ENCODE measurements around the gene TTBK1. TPM values are rescaled to one million over a fixed set of nuclear protein-coding genes. Genes with fewer than 3 reads are reported as not detected.
A peak's percentile ranks its signal among the peaks of the same experiment; 100 is the strongest.

Gene TTBK1
- polyA plus RNA-seq, 4 donors, result 0.89 to 2.1 (median 1.0) TPM

- Histone ChIP-seq H3K4me3 (ENCODE audit: low read depth in 1 of 3, low read length in 3 of 3) (no peak overlapping the region), H3K27me3 (ENCODE audit: control insufficient read depth in 3 of 3, insufficient read depth in 3 of 3, low read length in 3 of 3) (no peaks in the 10 kb centered on the region), H3K27ac (ENCODE audit: low read depth in 1 of 3, low read length in 2 of 3) (peak overlapping the region in 1 of 3 donors; percentile 11), H3K36me3 (ENCODE audit: control insufficient read depth in 3 of 3, insufficient read depth in 2 of 3, low read depth in 1 of 3, low read length in 3 of 3) (no peaks in the 10 kb centered on the region), H3K4me1 (ENCODE audit: control insufficient read depth in 3 of 3, insufficient read depth in 2 of 3, low read depth in 1 of 3, low read length in 2 of 3) (peaks cover 0 to 42% (median 2%) of the 10 kb centered on the region in 3 donors), H3K9me3 (ENCODE audit: control insufficient read depth in 2 of 2, insufficient read depth in 1 of 2, low read depth in 1 of 2, low read length in 1 of 2) (no peaks in the 10 kb centered on the region)
- 65 to 69% (median 68%) methylated on average over 10 of the region's 10 CpGs for WGBS, 3 donors
- FAIRE-seq (no peak), DNase-seq (no peak)
Observed at GRCh38 chr6:43286980-43287716, 43.9 kb downstream of the TTBK1 start.

GRCh38 chr6:43287717-43288679, 44.7 kb downstream of the TTBK1 start:
- Histone ChIP-seq H3K27ac (ENCODE audit: low read depth in 1 of 3, low read length in 2 of 3) (peak overlapping the region in 1 of 3 donors; percentile 11), H3K4me1 (ENCODE audit: control insufficient read depth in 3 of 3, insufficient read depth in 2 of 3, low read depth in 1 of 3, low read length in 2 of 3) (peaks cover 0 to 41% (median 2%) of the 10 kb centered on the region in 3 donors)

GRCh38 chr6:43290339-43290904, 47.1 kb downstream of the TTBK1 start:
- DNase-seq (peak; percentile 52 to 82), FAIRE-seq (no peak)
- Histone ChIP-seq H3K36me3 (ENCODE audit: control insufficient read depth in 3 of 3, insufficient read depth in 2 of 3, low read depth in 1 of 3, low read length in 3 of 3) (no peaks in the 10 kb centered on the region), H3K4me1 (ENCODE audit: control insufficient read depth in 3 of 3, insufficient read depth in 2 of 3, low read depth in 1 of 3, low read length in 2 of 3) (peaks cover 0 to 42% (median 2%) of the 10 kb centered on the region in 3 donors), H3K27me3 (ENCODE audit: control insufficient read depth in 3 of 3, insufficient read depth in 3 of 3, low read length in 3 of 3) (no peaks in the 10 kb centered on the region), H3K4me3 (ENCODE audit: low read depth in 1 of 3, low read length in 3 of 3) (no peak overlapping the region), H3K9me3 (ENCODE audit: control insufficient read depth in 2 of 2, insufficient read depth in 1 of 2, low read depth in 1 of 2, low read length in 1 of 2) (no peaks in the 10 kb centered on the region), H3K27ac (ENCODE audit: low read depth in 1 of 3, low read length in 2 of 3) (peak overlapping the region in 2 of 3 donors; percentile 49 to 62)
- WGBS, 3 donors, result 61 to 72% (median 70%) methylated on average over 3 of the region's 3 CpGs

More at GRCh38 chr6:43287717-43288679, 44.7 kb downstream of the TTBK1 start:
- FAIRE-seq (no peak), DNase-seq (no peak)
- no peaks in the 10 kb centered on the region for H3K27me3 ChIP-seq (ENCODE audit: control insufficient read depth in 3 of 3, insufficient read depth in 3 of 3, low read length in 3 of 3)
- WGBS, 3 donors, result 49 to 65% (median 56%) methylated on average over 7 of the region's 7 CpGs
- H3K9me3 ChIP-seq (ENCODE audit: control insufficient read depth in 2 of 2, insufficient read depth in 1 of 2, low read depth in 1 of 2, low read length in 1 of 2), result no peaks in the 10 kb centered on the region
- no peaks in the 10 kb centered on the region for H3K36me3 ChIP-seq (ENCODE audit: control insufficient read depth in 3 of 3, insufficient read depth in 2 of 3, low read depth in 1 of 3, low read length in 3 of 3)
- H3K4me3 ChIP-seq (ENCODE audit: low read depth in 1 of 3, low read length in 3 of 3), result no peak overlapping the region

GRCh38 chr6:43290905-43291355, 47.6 kb downstream of the TTBK1 start:
- peak in 1 of 2 donors; percentile 70 for DNase-seq
- Histone ChIP-seq H3K27ac (ENCODE audit: low read depth in 1 of 3, low read length in 2 of 3) (peak overlapping the region in 2 of 3 donors; percentile 49 to 62), H3K9me3 (ENCODE audit: control insufficient read depth in 2 of 2, insufficient read depth in 1 of 2, low read depth in 1 of 2, low read length in 1 of 2) (no peaks in the 10 kb centered on the region), H3K27me3 (ENCODE audit: control insufficient read depth in 3 of 3, insufficient read depth in 3 of 3, low read length in 3 of 3) (no peaks in the 10 kb centered on the region), H3K36me3 (ENCODE audit: control insufficient read depth in 3 of 3, insufficient read depth in 2 of 3, low read depth in 1 of 3, low read length in 3 of 3) (no peaks in the 10 kb centered on the region), H3K4me1 (ENCODE audit: control insufficient read depth in 3 of 3, insufficient read depth in 2 of 3, low read depth in 1 of 3, low read length in 2 of 3) (peaks cover 0 to 37% (median 2%) of the 10 kb centered on the region in 3 donors), H3K4me3 (ENCODE audit: low read depth in 1 of 3, low read length in 3 of 3) (no peak overlapping the region)
- 28 to 65% (median 51%) methylated on average over 6 of the region's 6 CpGs for WGBS, 3 donors
- FAIRE-seq, result no peak

GRCh38 chr6:43291708-43292107, 48.4 kb downstream of the TTBK1 start:
- H3K27ac ChIP-seq (ENCODE audit: low read depth in 1 of 3, low read length in 2 of 3), result no peak overlapping the region
- FAIRE-seq, result no peak

GRCh38 chr6:43292341-43292740, 49.1 kb downstream of the TTBK1 start:
- DNase-seq, result no peak
- H3K36me3 ChIP-seq (ENCODE audit: control insufficient read depth in 3 of 3, insufficient read depth in 2 of 3, low read depth in 1 of 3, low read length in 3 of 3), result no peaks in the 10 kb centered on the region
- FAIRE-seq, result no peak
- 92 to 96% (median 94%) methylated on average over 6 of the region's 6 CpGs for WGBS, 3 donors
- H3K9me3 ChIP-seq (ENCODE audit: control insufficient read depth in 2 of 2, insufficient read depth in 1 of 2, low read depth in 1 of 2, low read length in 1 of 2), result no peaks in the 10 kb centered on the region
- H3K4me1 ChIP-seq (ENCODE audit: control insufficient read depth in 3 of 3, insufficient read depth in 2 of 3, low read depth in 1 of 3, low read length in 2 of 3), result peaks cover 0 to 32% (median 2%) of the 10 kb centered on the region in 3 donors
- H3K4me3 ChIP-seq (ENCODE audit: low read depth in 1 of 3, low read length in 3 of 3), result no peak overlapping the region
- H3K27ac ChIP-seq (ENCODE audit: low read depth in 1 of 3, low read length in 2 of 3), result no peak overlapping the region
- no peaks in the 10 kb centered on the region for H3K27me3 ChIP-seq (ENCODE audit: control insufficient read depth in 3 of 3, insufficient read depth in 3 of 3, low read length in 3 of 3)

More at GRCh38 chr6:43291708-43292107, 48.4 kb downstream of the TTBK1 start:
- Histone ChIP-seq H3K36me3 (ENCODE audit: control insufficient read depth in 3 of 3, insufficient read depth in 2 of 3, low read depth in 1 of 3, low read length in 3 of 3) (no peaks in the 10 kb centered on the region), H3K9me3 (ENCODE audit: control insufficient read depth in 2 of 2, insufficient read depth in 1 of 2, low read depth in 1 of 2, low read length in 1 of 2) (no peaks in the 10 kb centered on the region), H3K4me1 (ENCODE audit: control insufficient read depth in 3 of 3, insufficient read depth in 2 of 3, low read depth in 1 of 3, low read length in 2 of 3) (peaks cover 0 to 34% (median 2%) of the 10 kb centered on the region in 3 donors), H3K4me3 (ENCODE audit: low read depth in 1 of 3, low read length in 3 of 3) (no peak overlapping the region), H3K27me3 (ENCODE audit: control insufficient read depth in 3 of 3, insufficient read depth in 3 of 3, low read length in 3 of 3) (no peaks in the 10 kb centered on the region)
- DNase-seq, result peak in 1 of 2 donors; percentile 75
- WGBS, 3 donors, result 61 to 83% (median 68%) methylated on average over 2 of the region's 2 CpGs

- Histone ChIP-seq H3K9me3 (ENCODE audit: control insufficient read depth in 2 of 2, insufficient read depth in 1 of 2, low read depth in 1 of 2, low read length in 1 of 2) (no peaks in the 10 kb centered on the region), H3K4me3 (ENCODE audit: low read depth in 1 of 3, low read length in 3 of 3) (no peak overlapping the region), H3K27me3 (ENCODE audit: control insufficient read depth in 3 of 3, insufficient read depth in 3 of 3, low read length in 3 of 3) (no peaks in the 10 kb centered on the region), H3K4me1 (ENCODE audit: control insufficient read depth in 3 of 3, insufficient read depth in 2 of 3, low read depth in 1 of 3, low read length in 2 of 3) (peaks cover 0 to 32% (median 2%) of the 10 kb centered on the region in 3 donors), H3K36me3 (ENCODE audit: control insufficient read depth in 3 of 3, insufficient read depth in 2 of 3, low read depth in 1 of 3, low read length in 3 of 3) (no peaks in the 10 kb centered on the region), H3K27ac (ENCODE audit: low read depth in 1 of 3, low read length in 2 of 3) (no peak overlapping the region)
- no peak for DNase-seq
- WGBS, 3 donors, result 81 to 92% (median 86%) methylated on average over 5 of the region's 5 CpGs
- no peak for FAIRE-seq
Observed at GRCh38 chr6:43292763-43293318, 49.6 kb downstream of the TTBK1 start.

GRCh38 chr6:43293698-43294097, 50.4 kb downstream of the TTBK1 start:
- Histone ChIP-seq H3K36me3 (ENCODE audit: control insufficient read depth in 3 of 3, insufficient read depth in 2 of 3, low read depth in 1 of 3, low read length in 3 of 3) (no peaks in the 10 kb centered on the region), H3K4me3 (ENCODE audit: low read depth in 1 of 3, low read length in 3 of 3) (no peak overlapping the region), H3K4me1 (ENCODE audit: control insufficient read depth in 3 of 3, insufficient read depth in 2 of 3, low read depth in 1 of 3, low read length in 2 of 3) (peaks cover 0 to 35% (median 2%) of the 10 kb centered on the region in 3 donors), H3K9me3 (ENCODE audit: control insufficient read depth in 2 of 2, insufficient read depth in 1 of 2, low read depth in 1 of 2, low read length in 1 of 2) (no peaks in the 10 kb centered on the region), H3K27me3 (ENCODE audit: control insufficient read depth in 3 of 3, insufficient read depth in 3 of 3, low read length in 3 of 3) (no peaks in the 10 kb centered on the region), H3K27ac (ENCODE audit: low read depth in 1 of 3, low read length in 2 of 3) (no peak overlapping the region)
- 91 to 96% (median 93%) methylated on average over 3 of the region's 3 CpGs for whole genome bisulfite sequencing, 3 donors
- no peak for DNase-seq
- no peak for FAIRE-seq

Measured in small intestine (tissue), 7 donors.